T-helper 9 cell (primary cell): Measurements from ENCODE around the gene UGDH.
A peak's percentile ranks its signal among the peaks of the same experiment; 100 is the strongest.
"Not testable (repeated sequence)": the region's sequence is repeated elsewhere in the genome, so short reads cannot be mapped to it uniquely, and the experiment has no call there.

ENCODE experiments used
- DNase-seq: peaks from one replicate; pipeline ENCODE4 v3.0.0-alpha.2; 2020

UGDH gene

GRCh38 chr4:39528061-39528465 lies 824 bp upstream of the UGDH start:
- no peak for DNase-seq

GRCh38 chr4:39526765-39527295 lies 409 bp downstream of the UGDH start:
- DNase-seq: peak; percentile 10

GRCh38 chr4:39525822-39526690 lies 1.2 kb downstream of the UGDH start:
- no peak for DNase-seq

- no peak for DNase-seq
These were observed 2.9 kb downstream of the UGDH start for GRCh38 chr4:39524161-39524957.

GRCh38 chr4:39522068-39522467 lies 5.2 kb downstream of the UGDH start:
- no peak for DNase-seq

GRCh38 chr4:39521253-39521919 lies 5.9 kb downstream of the UGDH start:
- DNase-seq: no peak

GRCh38 chr4:39518484-39518883 lies 8.8 kb downstream of the UGDH start:
- no peak for DNase-seq

- DNase-seq: no peak
These were observed 10.8 kb downstream of the UGDH start for GRCh38 chr4:39516407-39516966.

GRCh38 chr4:39515669-39516401 lies 11.4 kb downstream of the UGDH start:
- not testable (repeated sequence) for DNase-seq

- no peak for DNase-seq
These were observed 12.3 kb downstream of the UGDH start for GRCh38 chr4:39514888-39515401.

- DNase-seq: not testable (repeated sequence)
These were observed 13.0 kb downstream of the UGDH start for GRCh38 chr4:39514266-39514665.

- no peak for DNase-seq
These were observed 16.8 kb downstream of the UGDH start for GRCh38 chr4:39510348-39510929.

GRCh38 chr4:39505581-39505980 lies 21.7 kb downstream of the UGDH start:
- no peak for DNase-seq

GRCh38 chr4:39504538-39504937 lies 22.7 kb downstream of the UGDH start:
- no peak for DNase-seq

GRCh38 chr4:39502664-39503035 lies 24.6 kb downstream of the UGDH start:
- DNase-seq: not testable (repeated sequence)

GRCh38 chr4:39502019-39502663 lies 25.1 kb downstream of the UGDH start:
- DNase-seq: no peak

GRCh38 chr4:39498727-39499020 lies 28.6 kb downstream of the UGDH start:
- DNase-seq: no peak

- no peak for DNase-seq
These were observed 29.1 kb downstream of the UGDH start for GRCh38 chr4:39497909-39498726.

GRCh38 chr4:39495446-39496213 lies 31.6 kb downstream of the UGDH start:
- no peak for DNase-seq
